T follicular helper cell (primary cell): ENCODE data around the gene TMEM79.
"Not testable (repeated sequence)": the region's sequence is repeated elsewhere in the genome, so short reads cannot be mapped to it uniquely, and the experiment has no call there.

ENCODE experiments used
- DNase-seq: peaks from one replicate; pipeline ENCODE4 v3.0.0-alpha.2; 2020; ENCODE audit warnings: low read depth

TMEM79 gene

DNA sequence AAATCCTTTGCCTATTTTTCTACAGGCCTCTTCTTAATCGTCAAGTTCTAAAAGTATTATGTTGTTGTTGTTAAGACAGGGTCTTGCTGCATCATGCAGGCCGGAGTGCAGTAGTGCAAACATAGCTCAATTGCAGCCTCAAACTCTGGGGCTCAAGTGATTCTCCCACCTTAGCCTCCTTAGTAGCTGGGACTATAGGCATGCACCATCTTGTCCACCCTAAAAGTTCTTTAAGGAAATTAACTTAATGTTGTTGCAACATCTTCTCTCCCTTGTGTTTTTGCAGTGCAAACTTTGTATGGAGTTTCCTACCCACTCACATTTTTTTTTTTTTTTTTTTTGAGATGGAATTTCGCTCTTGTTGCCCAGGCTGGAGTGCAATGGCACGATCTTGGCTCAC, 19.1 kb downstream of the TMEM79 start:
- DNase-seq = no peak

DNA sequence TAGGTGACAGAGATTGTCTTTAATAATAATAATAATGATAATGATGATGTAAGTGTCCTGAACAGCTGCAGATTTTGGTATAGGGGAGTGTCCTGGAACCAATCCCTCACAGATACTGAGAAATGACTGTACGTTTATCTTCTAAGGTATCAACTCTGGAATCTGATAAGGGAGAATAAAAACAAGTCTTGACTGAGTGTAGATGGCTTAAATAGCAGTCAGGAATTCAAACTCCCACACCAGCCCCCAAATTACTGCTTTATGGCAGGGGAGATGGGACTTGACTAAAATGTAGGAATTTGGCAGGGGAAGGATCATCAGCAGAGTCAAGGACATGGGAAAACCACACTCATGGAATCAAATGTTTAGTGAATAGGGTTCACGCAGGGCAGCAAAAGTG, 21.1 kb downstream of the TMEM79 start:
- no peak for DNase-seq

DNA sequence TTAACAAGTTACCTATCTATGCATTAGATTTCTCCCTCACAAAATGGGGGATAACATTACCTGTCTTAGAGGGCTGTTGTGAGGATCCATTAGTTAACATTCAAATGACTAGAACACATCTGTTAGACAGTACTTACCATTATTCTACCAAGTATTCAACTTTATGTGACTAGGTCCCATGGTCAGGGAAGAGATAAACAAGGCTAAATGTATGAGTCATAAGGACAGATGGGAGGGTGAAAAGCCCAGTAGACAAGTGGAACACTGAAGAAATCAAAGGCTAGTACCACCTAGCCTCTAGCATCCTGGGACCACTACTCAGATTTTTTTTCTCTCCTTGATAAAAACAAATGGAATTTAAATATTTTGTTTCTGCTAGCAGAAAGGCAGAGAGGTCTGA, 24.0 kb downstream of the TMEM79 start:
- no peak for DNase-seq

DNA sequence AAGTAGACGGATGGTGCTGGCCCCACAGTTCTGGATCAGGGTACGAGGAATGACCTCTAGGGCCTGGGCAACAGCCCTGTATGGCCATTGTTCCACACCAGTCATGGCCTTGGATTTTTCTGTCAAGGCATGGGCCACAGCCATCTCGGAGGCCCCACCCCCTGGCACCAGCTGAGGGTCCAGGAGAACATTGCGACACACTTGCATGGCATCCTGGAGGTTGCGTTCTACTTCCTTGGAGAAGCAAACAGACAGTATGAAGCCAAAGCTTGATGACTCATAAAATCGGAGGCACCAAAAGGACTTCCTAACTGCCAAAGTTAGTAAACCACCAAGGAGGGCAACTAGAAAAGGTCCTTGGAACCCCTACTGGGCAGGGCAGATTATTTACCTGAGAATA, 26.8 kb downstream of the TMEM79 start:
- DNase-seq = no peak

DNA sequence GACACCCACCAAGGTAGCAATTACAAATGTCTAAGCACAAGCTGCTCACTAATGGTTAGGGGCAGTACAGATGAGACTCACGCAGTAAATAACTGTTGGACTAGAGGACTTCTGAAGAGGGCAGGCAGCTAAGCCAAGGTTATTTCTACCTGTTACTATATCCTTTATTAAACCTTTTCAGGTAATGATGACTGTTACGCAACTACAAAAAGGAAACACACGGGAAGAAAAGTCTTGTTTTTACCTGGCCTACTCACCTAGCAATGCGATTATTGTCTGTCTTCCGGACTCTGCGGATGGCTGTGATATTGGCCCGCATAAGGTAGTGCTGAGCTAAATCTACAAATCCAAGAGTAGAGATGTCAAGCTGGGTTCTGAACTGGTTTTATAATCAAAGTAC, 32.8 kb downstream of the TMEM79 start:
- no peak for DNase-seq

DNA sequence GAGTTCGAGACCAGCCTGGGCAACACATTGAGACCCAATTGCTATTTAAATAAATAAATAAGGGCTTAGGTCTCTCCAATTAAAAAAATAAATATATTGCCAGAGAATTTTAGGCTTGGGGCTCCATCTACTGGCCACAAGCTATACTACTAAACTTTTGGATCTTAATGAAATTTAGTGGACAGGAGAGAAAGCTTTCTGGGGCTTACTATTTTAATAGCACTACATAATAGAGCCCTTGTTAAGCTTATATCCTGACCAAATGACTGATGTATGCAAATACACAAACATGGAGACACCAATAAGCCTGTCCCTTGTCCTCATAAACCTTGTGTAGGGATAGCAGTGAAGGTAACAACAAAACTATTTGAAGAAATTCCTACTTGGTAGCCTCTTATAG, 35.5 kb downstream of the TMEM79 start:
- no peak for DNase-seq

DNA sequence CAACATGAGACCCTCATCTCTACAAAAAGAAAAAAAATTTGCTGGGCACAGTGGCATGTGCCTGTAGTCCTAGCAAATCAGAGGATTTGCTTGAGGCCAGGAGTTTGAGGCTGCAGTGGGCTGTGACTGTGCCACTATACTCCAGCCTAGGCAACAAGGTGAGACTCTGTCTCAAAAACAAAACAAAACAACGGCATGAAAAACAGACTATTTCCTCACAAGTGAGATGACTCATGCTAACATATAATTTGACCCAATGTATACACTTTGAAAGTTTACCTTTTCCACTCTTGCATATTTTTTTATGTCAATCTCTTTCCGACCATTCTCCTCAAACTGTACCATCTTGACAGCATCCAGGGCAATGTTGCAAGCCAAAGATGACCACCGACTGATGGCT, 36.4 kb downstream of the TMEM79 start:
- DNase-seq = no peak

DNA sequence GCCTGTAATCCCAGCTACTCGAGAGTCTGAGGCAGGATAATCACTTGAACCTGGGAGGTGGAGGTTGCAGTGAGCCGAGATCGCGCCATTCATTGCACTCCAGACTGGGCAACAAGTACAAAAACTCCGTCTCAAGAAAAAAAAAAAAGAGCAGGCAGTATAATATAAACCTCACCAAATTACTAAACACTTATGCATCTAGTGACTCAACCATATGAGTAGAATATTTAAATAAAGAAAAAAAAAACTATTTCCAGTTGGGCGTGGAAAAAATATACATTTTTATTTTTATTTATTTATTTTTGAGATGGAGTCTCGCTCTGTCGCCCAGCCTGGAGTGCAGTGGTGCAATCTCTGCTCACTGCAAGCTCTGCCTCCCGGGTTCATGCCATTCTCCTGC, 39.1 kb downstream of the TMEM79 start:
- DNase-seq = not testable (repeated sequence)

DNA sequence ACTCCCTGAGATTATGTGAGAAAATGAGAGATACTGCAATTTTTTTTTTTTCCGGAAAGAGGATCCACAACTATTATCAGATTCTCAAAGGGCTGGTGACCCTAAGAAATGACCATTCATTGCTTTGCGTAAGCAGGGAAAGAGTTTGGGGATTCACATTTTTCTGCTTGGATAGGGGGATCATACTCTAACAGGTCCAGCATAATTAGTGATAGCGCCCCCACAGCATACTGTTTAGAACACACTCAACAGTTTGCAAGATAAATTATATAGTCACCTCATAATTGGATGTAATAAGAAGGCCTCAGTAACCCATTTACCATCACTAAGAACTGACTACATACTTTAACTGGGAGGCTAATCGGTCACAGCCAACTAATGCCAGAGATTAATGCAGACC, 52.1 kb downstream of the TMEM79 start:
- no peak for DNase-seq

DNA sequence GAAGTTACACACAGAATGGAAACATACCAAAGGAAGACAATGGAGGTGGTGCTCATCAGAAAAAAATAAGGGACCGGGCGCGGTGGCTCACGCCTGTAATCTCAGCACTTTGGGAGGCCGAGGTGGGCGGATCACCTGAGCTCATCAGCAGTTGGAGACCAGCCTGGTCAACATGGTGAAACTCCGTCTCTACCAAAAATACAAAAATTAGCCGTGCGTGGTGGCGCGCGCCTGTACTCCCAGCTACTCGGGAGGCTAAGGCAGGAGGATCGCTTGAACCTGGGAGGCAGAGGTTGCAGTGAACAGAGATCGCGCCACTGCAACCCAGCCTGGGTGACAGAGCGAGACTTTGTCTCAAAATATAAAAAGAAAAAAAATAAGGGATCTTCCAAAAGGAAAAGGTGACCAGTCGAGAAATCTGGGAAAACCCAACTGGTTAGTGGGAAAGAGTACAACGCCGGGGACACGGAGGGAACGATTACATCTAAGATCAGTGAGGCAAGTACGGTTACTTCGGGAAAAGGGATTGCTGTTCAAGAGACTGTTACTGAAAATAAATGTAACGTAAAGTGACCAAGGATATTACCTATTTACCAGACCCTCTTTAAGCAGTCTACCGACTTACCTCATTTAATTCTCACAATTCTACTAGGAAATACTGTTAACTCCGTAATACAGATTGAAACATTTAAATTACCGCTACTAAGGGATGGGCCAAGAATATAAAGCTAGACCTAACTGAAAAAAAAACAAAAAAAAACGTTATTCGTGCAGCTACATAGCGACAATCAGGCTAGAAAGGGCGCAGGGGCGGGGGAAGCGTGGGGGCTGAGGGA, 53.1 kb downstream of the TMEM79 start:
- no peak for DNase-seq

DNA sequence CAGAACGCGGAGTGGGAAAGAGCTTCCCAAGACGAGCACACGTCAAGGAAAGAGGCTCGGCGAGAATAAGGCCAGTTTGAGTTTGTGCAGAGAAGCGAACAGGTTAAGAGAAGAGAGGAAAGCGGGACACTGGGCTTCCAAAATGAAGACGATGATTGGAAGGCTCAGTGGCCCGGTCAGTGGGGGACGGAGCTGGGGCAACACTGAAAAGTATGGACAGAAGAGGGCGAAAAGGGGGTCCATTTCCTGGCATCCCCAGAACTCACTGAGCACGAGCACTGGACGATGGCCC, 53.7 kb downstream of the TMEM79 start:
- no peak for DNase-seq

DNA sequence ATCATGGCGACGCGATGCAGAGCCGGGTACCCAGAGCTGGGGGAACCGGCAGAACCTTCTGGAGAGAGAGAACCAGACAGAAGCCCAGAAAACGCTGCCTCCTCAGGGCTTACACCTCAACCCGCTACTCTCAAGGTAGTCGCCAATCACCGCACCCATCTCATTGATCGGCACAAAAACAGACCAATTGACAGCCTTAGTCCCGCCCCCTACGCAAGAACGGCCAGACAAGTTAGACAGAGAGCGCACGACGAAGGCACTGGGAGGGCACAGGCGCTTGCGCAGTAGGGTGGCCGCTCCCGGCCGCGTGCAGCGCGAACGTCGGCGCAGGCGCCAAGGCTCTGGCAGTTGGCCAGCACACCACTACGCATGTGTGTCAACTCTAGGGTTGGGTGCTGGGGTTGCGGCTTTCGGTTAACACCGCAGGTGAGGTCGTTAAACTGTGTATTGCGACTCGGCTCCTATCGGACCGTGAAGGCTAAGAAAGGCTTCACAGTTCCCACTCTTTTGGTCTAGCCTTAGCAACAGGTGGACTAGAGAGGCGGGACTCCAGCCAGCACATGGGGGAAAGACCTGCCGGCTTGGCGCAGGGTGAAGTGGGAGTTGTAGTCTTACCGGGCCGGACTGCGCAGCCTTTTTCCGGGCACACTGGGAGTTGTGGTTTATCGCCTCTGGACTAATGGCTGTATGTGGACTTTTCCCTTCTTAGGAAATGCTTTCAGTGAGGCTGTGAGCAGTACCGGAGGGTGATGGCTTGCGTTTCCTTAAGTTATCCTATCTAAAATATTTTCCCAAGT, 54.3 kb downstream of the TMEM79 start, which contains the start of the genes CCT3 and TSACC:
CCT3 (minus strand) TSS at position 113 of the 797 bp plus-strand sequence; CDS start at position 5, 108 bp downstream.
TSACC (plus strand) TSS at position 347 of the 797 bp plus-strand sequence. CDS start 1,232 bp downstream, outside the sequence.
- DNase-seq = peak; percentile 98
